Superior temporal gyrus (tissue), 1 donor: ENCODE data around the gene PAPPA.

ENCODE experiments used
- DNase-seq: peaks from one replicate; pipeline ENCODE4 v3.0.0-alpha.2; 2016; ENCODE audit errors: extremely low spot score

Gene PAPPA

DNA sequence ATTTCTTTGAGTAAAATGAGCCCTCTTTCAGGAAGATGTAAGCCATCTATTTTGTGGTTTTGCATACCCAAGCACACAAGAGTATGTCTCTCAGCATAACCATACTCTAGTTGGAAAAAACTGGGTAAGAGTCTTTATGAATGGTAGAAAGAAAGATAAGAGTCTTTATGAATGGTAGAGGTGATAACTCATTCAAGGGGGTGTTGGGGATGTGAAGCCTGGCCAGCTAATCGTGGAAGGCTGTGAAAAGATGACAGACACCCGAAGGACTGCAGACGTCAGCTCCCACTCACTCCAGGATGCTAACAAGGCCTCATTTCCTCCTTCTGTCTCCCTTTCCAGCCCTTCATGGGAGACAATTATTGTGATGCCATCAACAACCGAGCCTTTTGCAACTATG lies 228.5 kb downstream of the PAPPA start:
- no peak for DNase-seq

DNA sequence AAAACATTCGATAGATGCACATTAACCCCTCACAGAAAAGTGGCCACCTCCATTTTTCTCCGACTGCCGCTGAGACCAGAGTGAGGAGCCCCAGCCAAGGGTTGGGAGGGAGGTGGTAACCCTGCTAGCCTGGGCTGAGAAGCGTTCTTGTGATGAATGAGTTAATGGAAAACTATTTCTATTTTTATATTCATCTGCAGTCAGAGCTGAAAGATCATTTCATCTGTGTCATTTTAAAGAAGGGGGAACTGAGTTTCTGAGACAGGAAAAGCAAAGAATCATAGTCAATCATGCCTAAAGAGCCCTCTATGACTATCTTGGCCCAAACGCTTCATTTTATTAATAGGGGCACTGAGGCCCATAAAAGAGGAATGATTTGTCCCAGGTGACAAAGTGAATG lies 229.5 kb downstream of the PAPPA start:
- DNase-seq: no peak

DNA sequence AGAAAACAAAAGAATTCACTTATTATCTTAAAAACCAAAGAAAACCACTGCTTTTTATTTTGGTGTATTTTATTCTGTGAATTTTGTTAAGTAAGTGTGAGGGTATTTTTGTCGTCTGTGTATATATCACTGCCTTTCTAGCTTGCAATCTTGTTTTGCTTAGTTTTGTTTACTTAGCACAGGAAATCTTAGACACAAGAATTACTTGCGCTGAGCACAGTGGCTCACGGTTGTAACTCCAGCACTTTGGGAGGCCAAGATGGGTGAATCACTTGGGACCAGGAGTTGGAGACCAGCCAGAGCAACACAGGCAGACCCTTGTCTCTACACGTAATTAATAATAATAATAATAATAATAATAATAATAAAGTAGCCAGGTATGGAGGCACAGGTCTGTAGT lies 230.3 kb downstream of the PAPPA start:
- DNase-seq: no peak

DNA sequence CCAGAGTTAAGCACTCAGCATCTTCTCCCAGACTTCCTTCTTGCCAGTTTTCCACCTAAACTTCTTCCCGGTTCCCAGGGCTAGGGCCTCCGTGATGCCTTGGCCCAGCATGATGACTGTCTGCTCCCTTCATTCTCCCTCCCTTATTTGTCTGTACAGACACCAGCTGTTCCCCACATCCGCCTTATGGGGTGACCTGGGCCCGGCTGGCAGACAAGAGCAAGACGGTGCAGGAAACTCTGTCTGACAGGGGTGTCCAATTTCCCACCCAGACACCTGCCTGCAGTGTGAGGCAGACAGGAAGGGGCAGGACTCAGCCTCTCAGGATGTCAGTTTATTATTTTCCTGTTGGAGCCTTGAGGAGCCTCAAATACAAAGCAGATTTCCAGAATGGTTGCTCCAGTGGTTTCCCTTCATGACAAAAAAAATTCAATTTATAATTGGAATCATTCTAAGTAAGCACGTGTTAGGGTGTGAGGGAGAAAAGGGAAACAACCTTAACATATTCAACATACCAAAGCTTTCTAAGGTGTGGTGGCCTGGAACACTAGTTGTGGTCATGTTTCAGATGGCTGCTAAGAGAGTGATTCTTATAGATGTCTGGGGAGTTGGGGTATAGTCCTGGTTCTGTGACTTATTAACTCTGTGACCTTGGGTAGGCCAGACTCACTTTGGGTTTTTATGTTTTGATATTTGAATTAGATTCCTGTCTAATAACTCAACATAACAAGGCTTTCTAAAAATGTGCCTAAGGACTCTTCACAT lies 234.5 kb downstream of the PAPPA start:
- no peak for DNase-seq

DNA sequence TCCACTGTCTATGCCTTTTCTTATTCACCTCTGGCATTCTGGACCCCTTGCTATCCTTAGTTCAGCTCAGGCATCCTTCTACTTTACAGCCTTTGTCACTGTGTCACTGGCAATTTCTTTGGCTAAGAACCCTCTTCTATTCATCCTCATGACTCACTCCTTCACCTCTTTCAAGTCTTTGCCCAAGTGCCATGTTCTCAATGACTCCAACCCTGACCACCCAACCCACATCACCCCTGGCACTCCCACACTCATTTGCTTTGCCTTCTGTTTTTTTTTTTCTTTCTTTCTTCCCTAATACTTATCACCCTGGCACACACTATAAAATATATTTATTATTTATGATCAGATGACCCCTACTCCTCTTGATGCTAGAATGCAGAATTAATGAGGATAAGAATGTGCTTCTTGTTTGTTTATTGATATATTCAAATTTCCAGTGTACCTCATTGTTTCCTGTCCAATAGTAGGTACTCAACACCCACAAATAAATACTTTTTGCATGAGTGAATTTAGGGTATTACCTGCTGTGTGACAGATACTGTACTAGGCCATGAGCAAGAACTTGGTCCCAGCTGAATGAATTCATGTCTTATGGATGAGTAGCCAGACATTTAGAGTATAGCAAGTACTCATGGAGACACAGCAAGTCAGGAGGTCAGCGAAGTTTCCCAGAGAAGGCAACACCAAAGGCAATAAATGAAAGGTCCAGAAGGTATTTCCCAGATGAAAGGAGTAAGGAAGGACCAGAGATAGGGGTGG lies 236.1 kb downstream of the PAPPA start:
- DNase-seq: no peak

DNA sequence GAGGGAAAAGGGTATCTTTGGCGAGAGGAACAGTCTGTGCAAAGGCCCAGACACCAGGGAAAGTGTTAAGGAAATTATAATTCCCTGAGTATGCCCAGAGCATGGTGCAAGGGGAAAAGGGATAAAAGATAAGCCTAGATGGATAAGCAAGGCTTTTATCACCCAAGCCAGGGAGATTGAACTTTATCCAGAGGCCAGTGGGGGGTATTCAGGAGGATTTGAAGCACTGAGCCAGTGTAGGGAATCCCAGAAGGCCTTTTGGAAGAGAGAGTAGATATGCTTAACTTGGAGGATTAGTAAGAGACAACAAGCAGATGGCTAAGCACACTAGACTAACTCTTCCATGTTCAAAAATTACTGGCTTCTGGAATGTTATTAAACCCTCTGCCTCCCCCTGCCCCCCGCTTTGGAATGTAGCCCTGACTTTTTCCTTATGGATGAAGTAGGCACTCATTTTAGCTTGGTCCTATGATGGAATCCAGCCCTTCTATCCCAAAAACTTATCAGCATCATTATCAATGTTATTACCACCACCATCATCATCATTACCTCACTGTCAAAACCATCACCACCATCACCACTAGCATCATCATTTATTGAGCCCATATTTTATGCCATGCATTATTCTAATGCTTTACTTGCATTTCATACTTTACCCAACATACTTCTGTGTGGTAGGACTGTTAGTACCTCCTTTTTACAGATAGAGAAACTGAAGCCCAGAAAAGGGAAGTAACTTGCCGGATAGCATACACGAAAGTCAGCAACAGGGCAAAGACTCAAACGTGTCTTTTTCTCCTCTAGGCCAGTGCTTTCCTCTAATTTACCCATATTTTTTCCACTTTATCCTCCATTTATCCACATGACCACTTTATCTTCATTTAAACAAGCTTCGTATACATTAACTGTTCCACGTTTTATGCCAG lies 237.0 kb downstream of the PAPPA start:
- no peak for DNase-seq

DNA sequence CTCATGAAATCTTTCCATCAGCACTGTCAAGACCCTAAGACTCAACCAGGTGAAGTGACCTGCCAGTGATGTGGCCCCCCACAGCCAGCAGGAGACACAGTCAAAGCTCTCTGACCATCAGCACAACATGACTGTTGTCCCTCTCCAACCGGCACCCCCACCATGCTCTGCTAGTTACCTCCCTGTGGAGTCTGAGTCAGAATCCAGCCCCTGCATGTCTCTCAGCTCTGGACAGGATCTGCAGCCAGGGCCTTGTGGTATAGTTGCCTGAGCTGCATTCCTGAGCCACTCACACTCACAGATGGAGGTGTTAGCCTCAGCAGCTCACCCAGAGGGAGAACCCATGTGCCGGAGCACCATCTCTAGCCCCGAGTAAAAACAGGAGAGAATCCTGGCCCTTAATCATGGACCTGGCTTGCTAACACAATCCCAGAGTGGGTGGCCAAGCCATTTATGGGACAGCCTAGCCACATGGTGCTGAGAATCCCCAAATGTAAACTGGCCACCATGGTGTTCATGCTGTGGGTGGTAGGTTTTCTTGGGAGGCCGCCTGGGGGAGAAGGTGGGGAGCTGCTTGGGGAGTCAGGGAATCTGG lies 237.8 kb downstream of the PAPPA start:
- DNase-seq: no peak

DNA sequence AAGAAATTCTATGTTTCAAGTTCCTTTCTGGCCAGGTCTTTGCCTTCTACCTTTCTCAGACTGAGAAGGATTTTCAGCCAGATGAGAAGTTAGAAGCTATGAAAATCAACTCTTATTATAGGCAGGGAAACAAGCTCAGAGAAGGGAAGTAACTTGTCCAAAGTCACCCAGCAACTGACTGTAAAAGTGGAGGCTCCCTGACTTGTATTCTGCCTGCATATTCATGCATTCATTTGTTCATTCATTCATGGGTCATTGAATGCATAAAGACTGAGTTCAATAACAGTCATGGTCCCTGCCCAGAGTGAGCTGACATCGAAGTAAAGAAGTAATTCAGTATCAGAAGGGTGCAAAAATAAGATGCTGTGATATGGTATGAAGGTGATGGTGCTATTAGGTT lies 239.6 kb downstream of the PAPPA start:
- no peak for DNase-seq

DNA sequence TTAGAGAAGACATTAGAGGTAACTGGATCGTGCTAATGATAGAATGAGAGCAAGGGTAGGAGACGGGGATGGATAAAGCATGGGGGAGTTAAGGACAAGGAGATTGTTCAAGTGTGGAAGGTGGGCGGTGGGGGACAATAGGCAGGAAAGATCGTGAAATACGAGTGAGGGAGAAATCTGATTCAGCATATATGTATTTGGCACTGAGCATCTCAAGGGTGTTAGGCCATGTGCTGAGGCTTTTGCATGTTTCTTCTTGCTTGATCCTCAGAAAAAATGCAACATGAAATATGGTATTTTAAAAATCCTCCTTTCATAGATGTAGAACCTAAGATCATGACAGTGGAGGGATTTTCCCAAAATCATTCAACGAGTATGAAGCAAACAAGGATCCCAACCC lies 240.5 kb downstream of the PAPPA start:
- DNase-seq: no peak

DNA sequence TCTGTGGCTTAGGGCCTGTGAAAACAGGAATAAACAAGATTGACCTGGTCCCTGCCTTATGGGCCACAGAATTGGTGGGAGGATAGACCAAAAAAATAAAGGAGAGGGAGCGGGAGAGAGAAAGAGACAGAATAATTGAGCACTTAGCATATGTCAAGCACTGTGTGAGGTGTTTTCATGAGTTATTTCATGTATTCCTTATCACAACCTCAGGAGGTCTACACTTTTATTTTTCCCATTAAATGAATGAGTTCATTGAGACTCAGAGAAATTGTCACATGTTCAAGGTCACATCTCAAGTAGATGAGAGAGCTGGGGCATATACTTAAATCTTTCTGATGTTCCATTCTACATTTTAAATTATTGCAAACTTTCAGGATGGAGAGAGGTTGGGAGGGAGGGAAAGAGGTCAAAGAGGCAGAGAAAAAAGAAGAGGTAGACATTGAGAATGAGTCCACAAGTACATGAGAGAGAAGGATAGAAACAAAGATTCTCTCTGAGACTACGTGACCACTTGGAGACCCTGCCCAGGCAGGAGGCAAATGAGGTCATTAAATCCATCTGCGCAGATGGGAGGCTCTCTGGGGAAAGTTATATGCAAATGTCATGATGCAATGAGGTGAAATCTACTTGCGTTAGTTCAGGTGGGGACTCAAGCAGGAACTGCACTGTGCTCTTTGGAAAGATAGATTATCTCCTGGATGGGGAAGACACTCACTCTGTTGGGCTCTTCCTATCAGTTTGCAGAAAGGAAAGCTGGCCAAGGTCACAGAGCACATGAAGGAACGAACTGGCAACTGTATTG lies 241.5 kb downstream of the PAPPA start:
- DNase-seq: no peak

DNA sequence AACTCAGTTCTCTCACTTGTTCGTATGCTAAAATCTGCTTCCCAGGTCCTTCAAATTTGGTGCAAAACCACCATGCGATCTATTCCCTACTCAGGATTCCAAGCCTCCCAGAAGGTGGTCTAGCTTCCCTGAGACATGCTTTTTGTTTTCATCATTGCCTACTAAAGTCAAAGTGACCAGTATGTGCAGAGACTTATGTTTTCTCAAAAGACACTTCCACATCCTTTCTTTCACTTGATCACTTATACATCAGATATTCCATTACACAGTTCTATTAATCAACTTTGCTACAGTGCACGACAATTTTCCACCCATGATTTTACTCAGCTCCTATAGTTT lies 242.1 kb downstream of the PAPPA start:
- DNase-seq: no peak

DNA sequence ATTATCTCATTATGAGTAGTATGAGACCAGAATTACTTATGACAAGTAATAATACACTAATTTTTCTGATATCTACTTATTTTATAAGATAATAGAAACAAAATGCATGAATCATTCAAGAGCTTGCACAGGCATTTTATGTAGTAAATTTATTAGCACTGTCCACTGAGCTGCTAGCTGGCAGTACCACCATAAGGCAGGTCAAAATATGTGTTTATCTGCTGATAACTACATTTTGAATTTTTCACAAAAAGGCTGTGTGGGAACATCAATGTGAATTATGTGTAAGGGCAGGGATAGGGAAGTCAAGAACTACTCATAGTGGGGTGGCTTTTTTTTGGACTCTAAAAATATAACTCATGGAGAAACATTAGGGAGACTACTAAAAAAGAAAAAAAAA lies 249.6 kb downstream of the PAPPA start:
- DNase-seq: no peak

DNA sequence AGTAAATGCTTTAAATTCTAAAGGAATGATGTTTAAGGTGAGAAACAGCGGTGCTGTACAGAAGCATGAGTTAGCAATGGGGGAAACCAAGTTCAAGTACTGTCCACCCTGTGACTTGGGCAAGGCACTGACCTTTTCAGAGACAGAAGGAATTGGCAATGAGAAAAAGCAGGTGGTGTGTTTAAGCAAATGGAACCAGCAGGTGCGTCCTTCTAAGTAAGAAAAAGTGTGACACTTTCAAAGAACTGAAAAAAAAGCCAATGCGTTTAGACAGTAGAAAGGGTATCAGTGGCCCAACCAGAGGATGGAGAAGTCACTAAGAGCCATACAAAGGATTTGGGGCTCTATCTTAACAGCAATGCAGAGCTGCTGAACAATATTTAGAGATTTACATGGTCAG lies 250.6 kb downstream of the PAPPA start:
- no peak for DNase-seq

DNA sequence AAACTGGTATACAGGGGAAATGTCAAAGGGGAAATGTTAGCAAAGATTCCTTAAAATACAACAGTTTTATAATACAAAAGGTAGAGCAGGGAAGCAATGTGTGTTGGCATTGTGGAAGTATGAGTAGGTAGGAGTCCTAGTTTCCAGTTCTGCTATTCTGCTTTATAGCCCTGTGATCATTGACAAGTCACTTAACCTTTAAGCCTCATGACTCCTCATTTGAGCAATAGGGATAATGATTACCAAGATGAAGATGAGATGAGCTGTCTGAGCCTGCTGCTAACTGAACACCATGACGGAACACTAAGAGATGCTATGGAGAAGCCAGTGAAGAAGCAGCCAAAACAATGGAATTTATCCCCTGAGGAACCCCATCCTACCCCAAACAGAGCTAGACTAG lies 251.7 kb downstream of the PAPPA start:
- no peak for DNase-seq

DNA sequence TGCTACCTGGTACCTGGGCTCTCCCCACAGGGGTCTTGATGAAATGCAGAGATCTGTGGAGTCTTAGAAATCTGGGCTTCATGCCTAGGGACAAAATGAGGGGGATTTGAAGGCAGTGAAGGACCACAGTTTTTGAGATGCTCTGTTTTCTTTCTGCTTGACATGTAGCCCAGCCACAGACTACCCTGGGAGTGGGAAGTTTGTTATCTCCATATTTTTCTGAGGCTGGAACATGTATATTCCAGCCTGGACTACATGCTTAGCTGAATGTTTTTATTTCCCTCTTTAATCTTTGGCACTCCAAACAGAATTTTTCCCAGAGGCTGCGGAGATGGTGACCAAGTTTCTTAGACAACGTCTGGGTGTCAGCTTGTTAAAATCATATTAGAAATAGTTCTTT lies 252.9 kb downstream of the PAPPA start:
- no peak for DNase-seq

DNA sequence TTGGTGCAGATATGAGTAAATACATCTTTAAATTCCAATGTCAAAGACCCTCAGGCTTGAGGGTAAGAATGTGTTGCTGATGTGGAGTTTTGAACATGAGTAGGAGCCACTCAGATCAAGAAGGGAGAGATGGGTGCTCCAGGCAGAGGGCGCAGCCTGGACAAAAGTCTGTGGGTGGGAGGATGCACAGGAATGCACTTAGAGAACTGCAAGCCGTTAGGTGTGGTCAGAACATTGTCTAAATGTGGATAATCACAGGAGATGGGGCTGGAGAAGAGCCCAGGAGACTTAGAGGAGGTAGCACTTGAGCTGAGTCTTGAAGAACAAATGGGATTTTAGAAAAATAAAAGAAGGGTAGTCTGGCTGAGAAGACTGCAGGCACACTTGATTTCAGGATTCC lies 255.5 kb downstream of the PAPPA start:
- no peak for DNase-seq

DNA sequence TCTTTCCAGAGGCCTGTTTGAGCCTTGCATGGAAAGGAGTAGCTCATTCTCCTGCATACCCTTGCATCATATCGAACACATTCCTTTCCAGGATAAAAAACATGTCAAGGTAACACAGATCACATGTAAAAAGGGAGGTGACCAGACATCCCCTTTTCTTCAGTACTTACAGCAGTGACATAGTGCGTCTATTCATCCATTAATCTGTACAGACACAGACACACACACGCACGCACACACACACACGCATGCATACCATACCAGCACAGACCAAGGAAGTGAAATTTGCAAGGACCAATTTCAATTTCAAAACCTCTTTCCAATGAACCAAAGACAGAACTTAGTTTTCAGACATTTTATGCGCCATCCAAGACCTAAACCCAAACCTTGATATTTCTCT lies 256.0 kb downstream of the PAPPA start:
- no peak for DNase-seq

DNA sequence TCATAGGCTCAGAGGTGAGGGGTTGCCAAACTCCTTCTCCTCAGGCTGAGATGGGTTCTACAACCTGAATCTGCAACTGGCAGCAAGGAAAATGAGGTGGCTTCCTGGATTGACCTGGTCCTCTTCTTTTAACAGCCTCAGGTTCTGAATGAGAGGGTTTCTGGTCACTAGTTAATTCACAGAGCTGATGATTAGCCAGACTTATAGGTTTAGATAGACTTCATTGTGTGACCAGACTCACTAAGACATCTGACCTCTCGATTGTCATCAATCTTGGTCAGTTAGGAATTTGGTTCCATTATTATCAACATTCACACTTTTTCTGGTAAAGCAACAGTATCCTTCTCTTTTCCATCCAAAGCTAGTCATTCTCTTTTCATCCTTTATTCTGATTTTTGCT lies 257.9 kb downstream of the PAPPA start:
- no peak for DNase-seq

DNA sequence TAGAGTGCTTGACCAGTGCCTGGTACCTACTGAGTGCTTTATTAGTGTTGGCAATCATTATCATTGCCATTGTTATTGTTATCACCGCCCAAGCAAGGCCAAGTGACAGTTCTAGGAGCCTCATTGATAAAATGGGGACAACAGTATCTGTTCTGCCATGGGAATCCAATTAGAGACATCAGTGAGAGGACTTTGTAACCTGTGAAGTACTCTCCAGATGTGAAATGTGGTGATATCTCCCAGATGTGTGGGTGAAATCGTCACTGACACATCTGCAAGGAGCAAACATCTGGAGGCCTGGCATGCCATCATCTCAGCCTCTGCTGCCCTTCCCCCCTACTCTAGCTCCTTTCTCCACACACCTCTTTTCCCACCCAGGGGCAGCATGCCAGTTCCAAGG lies 260.8 kb downstream of the PAPPA start:
- DNase-seq: no peak

DNA sequence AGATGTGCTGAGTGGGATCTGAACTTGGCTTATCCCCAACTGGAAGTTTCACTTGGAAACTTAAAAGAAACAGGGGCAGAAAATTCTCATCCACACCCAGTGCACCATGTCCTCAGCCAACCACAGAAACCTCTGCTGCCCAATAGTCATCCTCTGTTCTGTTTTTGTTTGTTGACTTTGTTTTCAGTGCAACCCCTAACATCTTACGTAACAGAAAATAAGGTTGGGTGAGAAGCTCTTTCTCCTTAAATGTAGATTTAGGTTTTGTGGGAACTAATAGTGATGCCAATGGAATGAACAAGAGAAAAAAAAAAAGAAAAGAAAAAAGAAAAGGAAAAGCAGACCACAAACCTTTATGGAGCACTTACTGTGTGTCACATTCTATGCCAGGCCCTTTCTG lies 262.8 kb downstream of the PAPPA start:
- DNase-seq: no peak

DNA sequence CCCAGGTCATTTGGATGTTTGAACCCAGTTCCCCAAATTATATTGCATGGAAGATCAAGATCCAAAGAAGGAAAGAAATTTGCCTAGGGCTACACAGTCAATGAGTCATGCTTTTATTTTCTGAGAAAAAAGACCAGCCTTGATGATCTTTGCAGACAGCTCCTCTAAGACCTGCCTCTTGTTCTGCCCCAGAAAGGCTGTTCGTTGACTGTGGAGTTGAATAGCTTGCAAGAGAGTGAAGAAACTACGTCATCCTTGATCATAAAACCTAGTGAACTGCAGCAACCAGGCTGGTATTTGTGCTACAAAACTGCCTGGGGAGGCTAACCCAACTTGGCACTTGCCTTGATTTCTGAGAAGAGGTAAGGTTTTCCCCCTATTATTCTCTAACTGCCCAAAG lies 263.9 kb downstream of the PAPPA start:
- no peak for DNase-seq
